Measurements from ENCODE around the gene ARHGEF4. TPM values are rescaled to one million over a fixed set of nuclear protein-coding genes. Genes with fewer than 3 reads are reported as not detected.

The ARHGEF4 gene
- total RNA-seq, 1 donor from 2014 or later, result 9.3 TPM

DNA sequence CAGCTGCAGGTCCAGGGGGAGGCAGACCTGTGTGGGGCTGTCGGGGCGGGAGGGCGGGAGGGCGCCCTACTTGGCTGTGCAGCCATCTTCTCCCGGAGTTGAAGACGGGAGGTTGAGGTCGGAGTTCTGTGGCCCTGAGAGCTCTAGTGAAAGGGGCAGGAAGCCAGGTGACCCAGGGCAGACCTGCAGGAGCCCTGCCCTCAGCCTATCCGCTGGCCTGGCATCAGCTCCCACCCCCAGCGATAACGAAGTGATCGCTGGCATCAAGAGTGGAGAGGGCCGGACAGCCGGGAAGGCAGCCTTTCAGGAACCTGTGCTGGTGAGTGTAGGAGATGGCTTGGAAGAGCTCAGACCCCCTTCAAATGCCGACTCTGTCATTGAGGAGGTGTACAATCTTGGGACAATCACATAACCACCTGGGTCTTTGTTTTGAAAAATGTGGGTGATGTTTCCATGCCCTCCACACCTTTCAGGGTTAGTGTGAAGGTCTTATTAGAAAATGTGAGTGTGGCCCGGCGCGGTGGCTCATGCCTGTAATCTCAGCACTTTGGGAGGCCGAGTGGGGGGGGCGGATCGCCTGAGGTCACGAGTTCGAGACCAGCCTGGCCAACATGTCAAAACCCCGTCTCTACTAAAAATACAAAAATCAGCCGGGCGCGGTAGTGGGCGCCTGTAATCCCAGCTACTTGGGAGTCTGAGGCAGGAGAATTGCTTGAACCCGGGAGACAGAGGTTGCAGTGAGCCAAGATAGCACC is 1.3 kb downstream of the ARHGEF4 start:
- Histone ChIP-seq H3K27me3 (ENCODE audit: control insufficient read depth, insufficient read depth, low read length) (peaks cover 20% of the 10 kb centered on the region), H3K36me3 (ENCODE audit: control insufficient read depth, insufficient read depth, low read length) (no peaks in the 10 kb centered on the region), H3K4me3 (ENCODE audit: low read depth, low read length) (no peak overlapping the region)
- TF ChIP-seq, protein P1, sequence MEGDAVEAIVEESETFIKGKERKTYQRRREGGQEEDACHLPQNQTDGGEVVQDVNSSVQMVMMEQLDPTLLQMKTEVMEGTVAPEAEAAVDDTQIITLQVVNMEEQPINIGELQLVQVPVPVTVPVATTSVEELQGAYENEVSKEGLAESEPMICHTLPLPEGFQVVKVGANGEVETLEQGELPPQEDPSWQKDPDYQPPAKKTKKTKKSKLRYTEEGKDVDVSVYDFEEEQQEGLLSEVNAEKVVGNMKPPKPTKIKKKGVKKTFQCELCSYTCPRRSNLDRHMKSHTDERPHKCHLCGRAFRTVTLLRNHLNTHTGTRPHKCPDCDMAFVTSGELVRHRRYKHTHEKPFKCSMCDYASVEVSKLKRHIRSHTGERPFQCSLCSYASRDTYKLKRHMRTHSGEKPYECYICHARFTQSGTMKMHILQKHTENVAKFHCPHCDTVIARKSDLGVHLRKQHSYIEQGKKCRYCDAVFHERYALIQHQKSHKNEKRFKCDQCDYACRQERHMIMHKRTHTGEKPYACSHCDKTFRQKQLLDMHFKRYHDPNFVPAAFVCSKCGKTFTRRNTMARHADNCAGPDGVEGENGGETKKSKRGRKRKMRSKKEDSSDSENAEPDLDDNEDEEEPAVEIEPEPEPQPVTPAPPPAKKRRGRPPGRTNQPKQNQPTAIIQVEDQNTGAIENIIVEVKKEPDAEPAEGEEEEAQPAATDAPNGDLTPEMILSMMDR (IDR thresholded peaks at IDR 0.05; ENCODE audit: insufficient read depth, low read length, poor library complexity, severe bottlenecking), result no peak
- no peak for DNase-seq (ENCODE audit: low read depth)

DNA sequence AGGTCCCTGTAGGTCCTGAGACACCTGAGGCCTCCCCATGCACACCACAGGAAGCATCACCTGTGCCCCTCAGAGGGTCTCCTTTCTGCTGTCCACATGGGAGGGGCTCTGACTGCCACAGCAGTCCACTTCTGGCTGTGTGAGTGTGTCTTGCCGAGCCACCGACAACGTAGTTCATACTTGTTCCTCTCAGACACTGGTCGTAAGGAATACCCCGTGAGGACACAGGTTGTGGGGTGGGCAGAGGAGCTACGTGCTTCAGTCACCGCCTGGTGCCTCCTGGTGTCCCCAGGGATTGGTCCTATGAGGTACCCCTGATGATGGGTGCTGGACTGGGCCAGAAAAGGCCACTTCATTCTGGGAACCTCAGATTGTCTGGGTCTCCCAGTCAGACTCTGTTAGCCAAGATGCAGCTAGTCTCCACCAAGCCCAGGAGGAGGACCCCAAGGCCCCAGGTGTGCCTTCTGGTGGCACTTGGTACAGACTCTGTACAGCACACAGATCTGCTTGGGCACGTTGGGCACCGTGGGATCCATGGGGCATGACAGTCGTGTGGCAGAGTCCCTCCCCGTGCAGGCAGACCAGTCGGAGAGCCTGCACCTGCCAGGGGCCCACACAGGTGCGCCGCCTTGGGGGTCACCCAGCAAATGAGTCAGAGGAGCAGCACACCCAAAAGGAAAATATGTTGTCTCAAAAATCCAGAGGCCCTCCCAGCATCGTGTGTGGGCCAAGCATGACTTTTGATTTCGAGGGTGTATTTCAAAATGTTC is 2.5 kb downstream of the ARHGEF4 start:
- H3K36me3 ChIP-seq (ENCODE audit: control insufficient read depth, insufficient read depth, low read length), result no peaks in the 10 kb centered on the region
- TF ChIP-seq, protein P1 (IDR thresholded peaks at IDR 0.05; ENCODE audit: insufficient read depth, low read length, poor library complexity, severe bottlenecking), result no peak

DNA sequence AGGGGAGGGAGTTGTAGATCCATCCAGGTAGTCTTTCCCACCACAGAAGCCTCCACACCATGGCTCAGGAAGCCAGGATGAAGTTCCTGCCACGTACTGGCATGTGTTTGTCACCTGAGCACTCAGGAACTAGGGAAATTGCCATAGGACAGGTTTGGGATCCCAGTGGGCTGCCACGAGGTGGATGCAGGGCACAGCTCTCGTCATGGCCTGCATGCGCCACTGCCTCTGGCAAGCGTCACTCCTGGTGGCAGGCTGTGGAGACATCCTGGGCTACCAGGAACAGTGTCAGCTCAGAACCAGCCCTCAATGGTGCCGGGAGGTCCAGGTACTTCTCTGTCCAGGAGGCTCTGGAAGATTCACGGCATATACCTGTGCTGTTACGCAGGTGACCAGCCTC is 3.8 kb downstream of the ARHGEF4 start:
- TF ChIP-seq, protein P1 (IDR thresholded peaks at IDR 0.05; ENCODE audit: insufficient read depth, low read length, poor library complexity, severe bottlenecking), result no peak
- no peak for DNase-seq (ENCODE audit: low read depth)
- Histone ChIP-seq H3K4me3 (ENCODE audit: low read depth, low read length) (no peak overlapping the region), H3K27me3 (ENCODE audit: control insufficient read depth, insufficient read depth, low read length) (peaks cover 21% of the 10 kb centered on the region), H3K36me3 (ENCODE audit: control insufficient read depth, insufficient read depth, low read length) (no peaks in the 10 kb centered on the region)

More for the DNA sequence above, 2.5 kb downstream of the ARHGEF4 start:
- Histone ChIP-seq H3K27me3 (ENCODE audit: control insufficient read depth, insufficient read depth, low read length) (peaks cover 21% of the 10 kb centered on the region), H3K4me3 (ENCODE audit: low read depth, low read length) (no peak overlapping the region)
- no peak for DNase-seq (ENCODE audit: low read depth)

DNA sequence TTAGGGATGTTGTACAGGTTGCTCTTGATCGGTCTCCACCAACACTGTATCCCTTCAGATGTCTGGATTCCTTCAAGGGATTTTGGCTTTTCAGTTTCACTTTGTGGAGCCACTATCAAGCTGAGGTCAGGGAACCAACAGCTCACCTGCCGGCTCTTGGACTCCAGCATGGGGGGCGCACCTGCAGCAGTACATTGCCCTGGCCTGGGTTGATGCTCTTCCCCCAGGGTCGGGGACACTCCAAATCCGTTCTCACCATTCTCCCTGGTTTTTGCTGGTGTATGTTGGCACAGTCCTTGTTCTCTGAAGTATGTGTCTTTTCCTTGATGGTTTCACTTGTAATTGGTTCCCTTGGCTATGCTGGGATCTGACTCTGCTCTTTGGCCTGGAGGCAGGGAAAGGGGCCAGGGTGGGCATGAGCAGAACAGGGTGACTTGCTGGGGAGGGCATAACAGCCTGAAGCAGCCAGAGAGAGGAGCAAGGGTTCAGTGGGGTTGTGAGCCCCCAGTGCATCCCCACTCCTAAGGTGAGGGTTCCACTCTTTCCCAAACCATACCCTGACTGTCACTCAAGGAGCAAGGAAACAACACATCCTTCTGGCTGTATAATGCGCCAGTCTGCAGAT is 5.1 kb downstream of the ARHGEF4 start:
- H3K4me3 ChIP-seq (ENCODE audit: low read depth, low read length), result no peak overlapping the region
- peaks cover 18% of the 10 kb centered on the region for H3K27me3 ChIP-seq (ENCODE audit: control insufficient read depth, insufficient read depth, low read length)
- DNase-seq (ENCODE audit: low read depth), result no peak
- H3K36me3 ChIP-seq (ENCODE audit: control insufficient read depth, insufficient read depth, low read length), result no peaks in the 10 kb centered on the region
- TF ChIP-seq, protein P1 (IDR thresholded peaks at IDR 0.05; ENCODE audit: insufficient read depth, low read length, poor library complexity, severe bottlenecking), result no peak

DNA sequence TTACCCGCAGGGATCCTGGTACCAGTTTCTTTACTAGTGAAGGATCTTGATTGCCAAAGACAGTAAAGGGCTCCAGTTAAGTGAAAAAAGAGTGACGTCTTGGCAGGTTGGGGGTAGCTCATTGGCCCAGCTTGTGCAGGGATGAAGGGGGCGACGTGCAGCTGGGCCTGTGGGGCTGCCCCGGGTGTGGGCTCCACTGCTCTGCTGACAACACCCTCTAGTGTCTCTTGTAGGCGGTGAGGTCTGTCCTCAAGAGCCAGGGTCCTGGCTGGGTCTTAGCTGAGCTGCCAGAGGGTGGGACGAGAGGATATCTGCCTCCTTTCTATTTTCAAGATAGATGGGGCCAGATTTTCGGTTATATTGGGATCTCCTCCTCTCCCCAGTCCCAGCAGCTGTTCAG is 6.1 kb downstream of the ARHGEF4 start:
- H3K36me3 ChIP-seq (ENCODE audit: control insufficient read depth, insufficient read depth, low read length), result no peaks in the 10 kb centered on the region
- no peak overlapping the region for H3K4me3 ChIP-seq (ENCODE audit: low read depth, low read length)
- no peak for DNase-seq (ENCODE audit: low read depth)
- peaks cover 9% of the 10 kb centered on the region for H3K27me3 ChIP-seq (ENCODE audit: control insufficient read depth, insufficient read depth, low read length)
- TF ChIP-seq, protein P1 (IDR thresholded peaks at IDR 0.05; ENCODE audit: insufficient read depth, low read length, poor library complexity, severe bottlenecking), result no peak
